ENCODE data around the gene HAVCR2.

- TF ChIP-seq CTCF (IDR thresholded peaks at IDR 0.05; ENCODE audit: poor library complexity) (no peak), EZH2 (IDR thresholded peaks at IDR 0.05; ENCODE audit: borderline replicate concordance) (no peak)
These were observed 900 bp upstream of the HAVCR2 start for GRCh38 chr5:157109744-157110143.
